ENCODE measurements around the gene CAPRIN2.

CAPRIN2 gene

GRCh38 chr12:30661210-30661609, 93.5 kb downstream of the CAPRIN2 start:
- DNase-seq (ENCODE audit: extremely low read depth, low read depth), result no peak
- no peak for TF ChIP-seq CTCF (IDR thresholded peaks at IDR 0.05; ENCODE audit: low read depth, low read length)

Data from AG09319 (cell line).